Activated CD8-positive, alpha-beta memory T cell treated with anti-CD3 and anti-CD28 coated beads for 24 hours (primary cell): ENCODE results near the gene C22orf31.
"Not testable (repeated sequence)": the region's sequence is repeated elsewhere in the genome, so short reads cannot be mapped to it uniquely, and the experiment has no call there.

Source experiments
- DNase-seq: peaks from one replicate; pipeline ENCODE4 v3.0.0-alpha.2; 2020

C22orf31 gene

GRCh38 chr22:29061773-29062172, at the start of gene C22orf31:
Gene C22orf31 (minus strand): TSS chr22:29061831. CDS start chr22:29061792, 39 bp downstream.
- no peak for DNase-seq

- no peak for DNase-seq
Measured at GRCh38 chr22:29110946-29111345, 49.3 kb upstream of the C22orf31 start.

GRCh38 chr22:29109822-29110221, 48.2 kb upstream of the C22orf31 start:
- DNase-seq, result no peak

DNA sequence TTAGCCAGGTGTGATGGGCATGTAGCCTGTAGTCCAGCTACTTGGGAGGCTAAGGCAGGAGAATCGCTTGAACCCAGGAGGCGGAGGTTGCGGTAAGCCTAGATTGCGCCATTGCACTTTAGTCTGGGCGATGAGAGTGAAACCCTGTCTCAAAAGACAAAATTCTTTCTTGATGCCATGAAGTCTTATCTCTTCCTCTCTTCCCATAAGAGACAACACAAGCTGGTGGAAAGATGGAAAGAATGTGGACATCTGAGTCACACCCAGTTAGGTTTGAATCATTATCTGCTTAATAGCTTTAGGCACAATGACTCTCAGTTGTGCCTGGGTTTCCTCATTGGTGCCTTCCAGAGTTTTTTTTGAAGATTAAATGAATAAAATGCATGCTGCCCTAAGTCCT, 46.5 kb upstream of the C22orf31 start:
- DNase-seq, result no peak

DNA sequence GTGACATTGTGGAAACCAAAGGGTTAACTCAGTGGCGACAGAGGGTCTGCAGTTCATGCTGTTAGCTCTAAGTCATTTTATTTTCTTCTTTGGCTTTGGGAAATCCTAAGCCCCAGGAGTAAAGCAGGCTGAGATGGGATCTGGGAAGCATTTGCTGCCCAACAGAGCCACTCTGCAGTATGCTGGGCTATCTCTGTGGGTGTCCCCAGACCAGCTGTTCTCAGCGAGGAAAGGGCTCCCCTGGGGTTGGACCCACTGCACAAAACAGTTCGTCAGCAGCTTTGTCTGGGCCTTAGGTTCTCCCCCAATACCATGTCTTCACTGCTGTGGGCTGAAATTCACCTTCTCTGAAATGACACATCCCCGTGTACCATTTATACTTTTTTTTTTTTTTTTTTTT, 45.2 kb upstream of the C22orf31 start:
- DNase-seq, result no peak

- DNase-seq, result no peak
Measured at GRCh38 chr22:29105468-29105867, 43.8 kb upstream of the C22orf31 start.

DNA sequence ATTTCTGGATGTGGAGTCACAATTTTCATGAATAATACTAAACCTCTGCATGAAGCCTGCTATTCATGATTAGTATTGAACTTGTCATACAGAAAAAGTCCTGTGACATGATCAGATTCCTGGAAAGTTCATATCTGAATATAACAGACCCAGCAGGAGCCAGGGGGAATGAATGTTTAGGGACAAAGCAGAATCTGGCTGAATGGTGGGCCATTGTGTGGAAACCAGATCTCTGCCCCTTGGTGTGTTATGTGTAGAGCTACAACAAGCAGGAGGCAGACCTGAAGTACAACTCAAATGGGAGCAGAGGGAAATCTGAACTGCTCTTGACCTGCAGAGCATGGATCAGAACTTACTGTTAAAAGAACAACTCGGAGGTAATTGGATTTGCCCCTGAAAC, 41.5 kb upstream of the C22orf31 start:
- no peak for DNase-seq

- no peak for DNase-seq
Measured at GRCh38 chr22:29102300-29102699, 40.7 kb upstream of the C22orf31 start.

DNA sequence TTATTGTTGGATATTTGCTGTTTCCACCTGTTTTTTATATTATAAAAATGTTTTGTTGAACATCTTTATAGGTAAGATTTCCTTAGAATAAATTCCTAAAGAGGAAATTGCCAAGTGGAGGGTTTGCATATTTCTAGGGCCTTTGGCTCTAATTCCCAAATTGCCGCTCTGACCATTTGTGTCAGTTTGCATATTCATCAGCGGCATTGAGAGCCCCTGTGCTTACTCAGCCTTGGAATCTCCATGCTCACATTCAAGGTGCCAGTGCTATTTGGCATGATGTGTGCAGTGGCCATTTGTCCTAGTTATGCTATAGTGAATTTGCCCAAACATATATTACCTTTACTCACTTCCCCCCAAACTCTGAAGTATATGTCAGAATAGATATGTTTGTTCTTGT, 36.7 kb upstream of the C22orf31 start:
- DNase-seq, result no peak

- no peak for DNase-seq
Measured at GRCh38 chr22:29096736-29097669, 35.4 kb upstream of the C22orf31 start.

DNA sequence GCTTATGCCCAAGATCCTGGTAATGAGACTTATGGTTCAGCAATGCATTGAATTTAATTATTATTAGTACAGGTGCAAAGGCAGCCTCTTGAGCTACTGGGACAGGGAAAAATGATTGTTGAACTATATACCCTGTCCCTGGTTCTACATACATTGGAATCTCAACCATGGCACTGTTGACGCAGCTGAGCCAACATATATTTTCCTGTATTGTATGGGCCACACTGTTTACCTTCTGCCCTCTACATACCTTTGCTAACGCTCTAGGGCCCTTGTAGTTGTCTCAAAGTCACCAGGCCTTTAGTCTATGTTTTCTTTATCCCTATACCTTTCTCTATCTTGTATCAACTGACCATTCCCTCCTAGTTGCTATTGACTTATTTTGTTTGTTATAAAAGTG, 33.8 kb upstream of the C22orf31 start:
- DNase-seq, result no peak

DNA sequence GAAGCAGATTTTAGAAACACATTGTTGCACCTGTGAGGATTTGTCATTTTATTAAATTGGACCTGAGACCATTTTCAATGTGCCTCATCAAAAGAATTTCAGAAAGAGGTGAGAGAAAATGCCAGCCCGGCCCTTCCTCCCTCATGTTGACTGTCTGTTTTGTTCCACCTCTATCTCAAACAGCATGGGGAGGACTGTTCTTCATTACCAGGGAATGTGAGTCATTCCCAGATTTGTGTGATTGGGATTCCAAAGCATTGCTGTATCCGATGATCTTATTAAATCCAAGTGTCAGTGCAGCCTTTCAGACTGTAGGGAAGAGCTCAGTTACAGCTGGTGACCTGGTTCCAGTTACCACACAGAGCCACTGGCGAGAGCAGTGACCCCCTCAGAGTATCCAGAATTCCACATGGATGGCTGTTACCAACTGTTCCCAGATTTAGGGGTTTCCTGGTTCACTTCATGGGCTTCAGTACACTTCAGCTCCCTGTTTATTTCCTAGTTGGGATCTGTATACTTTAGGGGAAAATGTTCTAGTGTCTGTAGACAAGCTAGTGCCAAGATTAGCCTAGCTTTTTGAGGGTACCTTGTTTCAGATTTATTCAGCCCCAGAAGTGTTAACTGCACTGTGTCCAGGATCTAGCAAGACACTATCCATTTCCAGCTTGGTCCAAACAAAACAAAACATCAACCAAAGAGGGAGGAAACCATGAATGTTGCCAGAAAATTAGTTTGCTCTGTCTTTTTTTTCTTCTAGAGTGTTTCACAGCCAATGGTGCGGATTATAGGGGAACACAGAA, 32.1 kb upstream of the C22orf31 start:
- DNase-seq, result no peak

DNA sequence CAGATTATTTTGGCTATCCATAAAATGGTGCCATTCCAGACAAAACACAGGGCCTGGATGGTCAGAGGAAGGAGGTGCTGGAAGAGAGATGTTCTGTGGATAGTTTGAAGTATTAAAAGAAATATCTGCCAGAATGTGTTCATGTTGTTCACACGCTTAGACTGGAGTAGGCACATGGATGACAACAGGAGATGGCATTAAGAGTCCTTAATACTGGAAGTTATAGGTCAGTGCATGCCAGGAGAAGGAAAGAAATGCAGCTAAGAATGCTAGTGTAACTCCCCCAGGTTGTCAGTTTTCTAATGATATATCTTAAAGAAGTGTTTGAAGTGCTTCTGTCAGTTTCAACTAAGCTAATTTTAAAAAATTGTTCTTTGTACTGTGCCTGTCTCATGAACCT, 31.4 kb upstream of the C22orf31 start:
- no peak for DNase-seq

DNA sequence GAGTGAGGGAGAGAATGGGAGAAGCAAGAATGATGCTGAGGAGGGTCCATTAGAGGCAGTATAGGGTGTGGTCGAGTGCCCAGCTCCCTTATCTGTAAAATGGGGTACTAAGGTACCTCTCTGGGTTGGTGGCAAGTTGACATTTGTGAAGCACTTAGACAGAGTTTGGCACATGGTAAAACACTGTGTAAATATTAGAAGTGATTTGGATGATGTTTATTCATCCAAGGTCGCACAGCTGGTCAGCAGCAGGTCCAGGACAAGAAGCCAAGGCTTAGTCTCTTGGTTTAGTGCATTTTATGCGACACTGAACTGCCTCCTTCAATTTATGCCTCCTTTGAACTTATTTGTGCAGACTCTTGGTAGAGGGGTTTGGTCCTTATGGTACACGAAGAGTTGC, 30.6 kb upstream of the C22orf31 start:
- DNase-seq, result no peak

DNA sequence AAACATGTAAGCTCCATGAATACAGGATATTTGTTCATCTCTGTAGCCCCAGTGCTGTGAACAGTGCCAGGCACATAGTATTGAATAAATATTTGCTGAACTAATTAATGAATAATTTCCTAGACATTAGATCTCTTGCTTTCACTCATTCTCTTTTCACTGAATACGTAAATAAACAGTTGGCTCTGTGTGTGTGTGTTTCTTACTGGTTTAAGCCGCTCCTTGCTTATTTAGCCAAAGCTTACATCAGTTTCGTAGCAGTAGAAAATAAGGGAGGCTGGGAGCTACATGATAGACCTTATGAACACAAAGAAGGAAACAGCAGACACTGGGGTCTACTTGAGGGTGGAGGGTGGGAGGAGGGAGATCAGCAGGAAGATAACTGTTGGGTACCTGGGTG, 28.4 kb upstream of the C22orf31 start:
- DNase-seq, result no peak

DNA sequence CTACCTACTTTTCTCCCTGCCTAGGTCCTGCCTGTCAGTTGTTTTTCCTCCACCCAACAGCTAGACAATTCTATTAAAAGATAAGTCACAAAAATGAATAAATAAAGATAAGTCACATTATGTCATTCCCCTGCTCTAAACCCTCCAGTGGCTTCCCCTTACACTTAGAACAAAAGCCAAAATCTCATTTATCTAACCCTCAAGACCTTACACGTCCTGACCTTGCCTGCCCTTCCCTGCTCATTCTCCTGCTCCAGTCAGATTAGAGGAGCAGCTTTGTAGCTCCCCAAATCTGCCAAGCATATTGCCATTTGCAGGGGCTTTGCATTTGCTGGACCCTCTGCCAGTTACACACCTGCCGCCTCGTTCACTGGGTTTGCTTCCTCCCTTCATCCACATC, 27.9 kb upstream of the C22orf31 start:
- DNase-seq, result no peak

DNA sequence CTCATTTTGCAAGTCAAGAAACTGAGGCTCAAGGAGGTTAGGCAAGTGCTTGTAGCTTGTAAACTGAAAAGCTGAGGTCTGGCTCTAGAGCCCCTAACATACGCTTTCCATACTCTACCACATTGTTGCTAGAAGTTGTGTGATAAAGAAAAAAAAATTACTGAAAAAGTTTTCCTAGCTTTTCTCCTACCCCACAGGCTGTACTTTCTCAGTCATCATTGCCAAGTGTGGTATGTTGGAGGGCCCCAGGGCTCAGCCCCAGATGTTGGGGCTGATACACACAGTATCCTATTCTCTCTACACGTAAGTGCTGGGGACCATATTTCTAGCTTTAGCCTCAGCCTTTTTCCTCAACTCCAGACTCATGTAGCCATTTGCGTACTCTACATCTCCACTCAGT, 27.2 kb upstream of the C22orf31 start:
- no peak for DNase-seq

DNA sequence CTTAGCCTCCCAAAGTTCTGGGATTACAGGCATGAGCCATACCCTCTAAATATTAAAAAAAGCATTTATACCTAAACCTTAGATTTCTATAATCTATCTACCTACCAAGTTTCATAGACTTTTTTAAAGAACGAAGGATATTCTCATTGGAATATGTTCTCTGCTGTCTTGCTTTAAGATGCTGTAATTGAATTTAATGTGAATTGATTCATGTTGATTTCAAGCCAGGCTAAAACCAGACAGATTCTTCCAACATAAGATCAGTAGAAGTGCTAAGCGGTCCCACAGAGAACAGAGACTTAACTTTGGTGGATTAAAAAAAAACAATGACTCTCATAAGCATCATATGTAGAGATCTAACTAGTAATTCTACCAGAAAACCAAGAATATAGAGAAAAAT, 25.4 kb upstream of the C22orf31 start:
- DNase-seq, result no peak

DNA sequence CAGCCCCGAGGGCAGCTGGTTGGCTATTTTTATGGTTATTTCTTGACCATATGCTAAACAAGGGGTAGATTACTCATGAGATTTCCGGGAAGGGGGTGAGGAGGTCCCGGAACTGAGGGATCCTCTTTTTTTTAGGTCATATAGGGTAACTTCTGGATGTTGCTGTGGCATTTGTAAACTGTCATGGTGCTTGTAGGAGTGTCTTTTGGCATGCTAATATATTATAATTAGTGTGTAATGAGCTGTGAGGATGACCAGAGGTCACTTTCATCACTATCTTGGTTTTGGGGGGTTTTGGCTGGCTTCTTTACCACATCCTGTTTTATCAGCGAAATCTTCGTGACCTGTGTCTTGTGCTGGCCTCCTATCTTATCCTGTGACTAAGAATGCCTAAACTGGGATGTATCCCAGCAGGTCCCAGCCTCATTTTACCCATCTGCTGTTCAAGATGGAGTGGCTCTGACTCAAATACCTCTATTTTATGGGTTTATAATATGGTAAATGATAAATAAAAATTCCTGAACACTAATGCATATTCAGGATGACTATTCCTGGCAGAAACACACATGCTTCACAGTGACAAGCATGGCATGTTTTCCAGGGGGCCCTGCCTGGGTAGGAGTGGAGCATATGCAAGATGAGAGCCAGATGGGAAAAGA, 22.4 kb upstream of the C22orf31 start:
- DNase-seq, result no peak

- DNase-seq, result not testable (repeated sequence)
Measured at GRCh38 chr22:29083576-29083932, 21.9 kb upstream of the C22orf31 start.

GRCh38 chr22:29082826-29083545, 21.4 kb upstream of the C22orf31 start:
- no peak for DNase-seq

DNA sequence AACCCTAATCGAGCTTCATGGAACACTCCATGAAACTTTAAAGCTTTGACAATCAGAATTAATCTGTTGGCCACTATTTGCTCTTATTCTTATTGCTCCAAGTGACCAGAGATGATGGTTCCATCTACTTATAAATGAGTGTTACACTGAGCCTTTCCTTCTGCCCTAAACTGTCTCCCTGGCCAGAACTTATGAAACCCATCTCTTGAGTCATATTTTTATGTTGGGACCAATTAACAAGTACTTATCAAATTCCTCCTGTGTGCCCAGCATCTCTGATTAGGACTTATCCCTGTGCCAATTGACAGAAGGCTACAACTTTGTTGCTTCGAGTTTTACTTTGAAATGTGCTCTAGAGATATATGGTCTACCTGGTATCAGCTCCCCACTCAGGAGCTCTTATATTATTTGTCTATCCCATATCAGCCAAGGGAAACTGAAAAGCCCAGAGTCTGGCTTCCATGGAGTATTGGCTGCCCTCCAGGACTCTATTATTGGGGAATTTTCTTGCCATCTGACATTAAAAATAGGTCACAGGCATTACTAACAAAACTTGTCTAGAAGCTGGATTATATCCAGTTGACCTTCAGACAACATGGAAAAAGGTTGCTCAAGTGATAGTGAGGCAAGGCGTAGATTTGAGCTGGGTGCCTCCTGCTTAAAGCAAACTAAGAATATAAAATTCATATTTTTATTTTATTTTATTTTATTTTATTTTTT, 20.0 kb upstream of the C22orf31 start:
- DNase-seq, result no peak
